K562 (cell line): ENCODE results near the gene LRRC71. TPM values are rescaled to one million over a fixed set of nuclear protein-coding genes. Genes with fewer than 3 reads are reported as not detected.

ENCODE experiments used
- MEIS2 ChIP-seq: fragments of 450-650 bp; IDR thresholded peaks from 2 replicates; pipeline ENCODE4 v1.6.1; 2014; ENCODE audit warnings: mild to moderate bottlenecking; ENCODE audit not compliant: partially characterized antibody
- PHB ChIP-seq: fragments of 250-450 bp; sonication (Bioruptor Pico); IDR thresholded peaks from 2 replicates; pipeline ENCODE4 v1.5.0; 2021
- PHTF2 ChIP-seq: fragments of 250-450 bp; sonication (Bioruptor Pico); IDR thresholded peaks from 2 replicates; pipeline ENCODE4 v1.5.0; 2021; ENCODE audit warnings: mild to moderate bottlenecking
- PML ChIP-seq: IDR thresholded peaks from 2 replicates; pipeline ENCODE4 v1.6.1; 2012; ENCODE audit warnings: low read length, inconsistent platforms
- RNF219 ChIP-seq: fragments of 250-450 bp; sonication (Bioruptor Pico); IDR thresholded peaks from 2 replicates; pipeline ENCODE4 v1.5.0; 2022; ENCODE audit warnings: mild to moderate bottlenecking
- TAL1 ChIP-seq: fragments of 450-650 bp; IDR thresholded peaks from 2 replicates; pipeline ENCODE4 v1.6.1; 2016; ENCODE audit warnings: mild to moderate bottlenecking
- U2AF2 ChIP-seq: fragments of 200-400 bp; formaldehyde crosslinking; optimal IDR thresholded peaks from 2 replicates; pipeline ENCODE3; 2017; ENCODE audit warnings: low read depth, mild to moderate bottlenecking, low read length
- ZNF316 ChIP-seq: fragments of 450-650 bp; IDR thresholded peaks from 2 replicates; pipeline ENCODE4 v1.6.1; 2016
- ZNF398 ChIP-seq: fragments of 250-450 bp; sonication (Bioruptor Pico); IDR thresholded peaks from 2 replicates; pipeline ENCODE4 v1.8.0; 2021; ENCODE audit warnings: moderate library complexity, mild to moderate bottlenecking, inconsistent platforms
- ZNF740 ChIP-seq, 3 experiments: fragments of 200-800 bp in 1 of 3; sonication (Bioruptor generic) in 1 of 3; sonication (generic) in 1 of 3; formaldehyde crosslinking in 1 of 3; IDR thresholded peaks; 2 replicates each; pipeline versions ENCODE4 v1.6.1 to v1.8.0; 2016 to 2022; ENCODE audit warnings: mild to moderate bottlenecking in 2 of 3, missing compliant biosample characterization in 2 of 3, missing genetic modification characterization in 2 of 3, missing genetic modification reagents in 1 of 3
- polyA plus RNA-seq, 8 experiments: library from polyadenylated mRNA; depleted of rRNA in 4 of 8; stranded (reverse) in 5 of 8; unstranded in 3 of 8; fragments of >200 nt; fragmentation: Nextera tagmentation in 2 of 8; fragmentation: Illumina TruSeq in 1 of 8; extraction: Ambion mirVana in 2 of 8; extraction: Trizol in 1 of 8; gene quantifications; 2 replicates each; pipeline versions ENCODE4 v1.2.1 to v1.2.3, GENCODE V29; 2011 to 2014; ENCODE audit warnings: inconsistent platforms in 1 of 8, missing spikeins in 1 of 8
- total RNA-seq, 7 experiments: library from RNA; depleted of rRNA in 6 of 7; stranded (reverse); fragments of >200 nt in 6 of 7; fragmentation: Illumina TruSeq in 2 of 7; extraction: Trizol in 2 of 7; gene quantifications; 2 replicates each; pipeline versions ENCODE4 v1.2.1 to v1.2.3, GENCODE V29; 2011 to 2021; ENCODE audit warnings: low replicate concordance in 1 of 7
- TF ChIP-seq, protein P1 (sequence below): fragments of 250-450 bp; sonication (Bioruptor Pico); IDR thresholded peaks from 2 replicates; pipeline ENCODE4 v1.4.0; 2020

The LRRC71 gene
- total and polyA plus RNA-seq, 9 of the 15 experiments (the other 6 are each of a cell fraction or from before 2014, with no cell fraction given): 0.06 to 1.2 (median 0.51) TPM; not detected in 1

- TF ChIP-seq PHTF2 (CRISPR knock-in tag) (no peak), U2AF2 (no peak), RNF219 (no peak), ZNF316 (no peak), MEIS2 (peak; percentile 31), ZNF740 (CRISPR knock-in tag; IDR thresholded peaks at IDR 0.05) (peak; percentile 81), ZNF740 (tag; IDR thresholded peaks at IDR 0.05) (no peak), TAL1 (no peak), PHB (CRISPR knock-in tag) (0 out of 2 replicates have a peak, but pooled peaks have one; percentile 37), PML (no peak), ZNF398 (CRISPR knock-in tag) (no peak)
- TF ChIP-seq, protein P1, sequence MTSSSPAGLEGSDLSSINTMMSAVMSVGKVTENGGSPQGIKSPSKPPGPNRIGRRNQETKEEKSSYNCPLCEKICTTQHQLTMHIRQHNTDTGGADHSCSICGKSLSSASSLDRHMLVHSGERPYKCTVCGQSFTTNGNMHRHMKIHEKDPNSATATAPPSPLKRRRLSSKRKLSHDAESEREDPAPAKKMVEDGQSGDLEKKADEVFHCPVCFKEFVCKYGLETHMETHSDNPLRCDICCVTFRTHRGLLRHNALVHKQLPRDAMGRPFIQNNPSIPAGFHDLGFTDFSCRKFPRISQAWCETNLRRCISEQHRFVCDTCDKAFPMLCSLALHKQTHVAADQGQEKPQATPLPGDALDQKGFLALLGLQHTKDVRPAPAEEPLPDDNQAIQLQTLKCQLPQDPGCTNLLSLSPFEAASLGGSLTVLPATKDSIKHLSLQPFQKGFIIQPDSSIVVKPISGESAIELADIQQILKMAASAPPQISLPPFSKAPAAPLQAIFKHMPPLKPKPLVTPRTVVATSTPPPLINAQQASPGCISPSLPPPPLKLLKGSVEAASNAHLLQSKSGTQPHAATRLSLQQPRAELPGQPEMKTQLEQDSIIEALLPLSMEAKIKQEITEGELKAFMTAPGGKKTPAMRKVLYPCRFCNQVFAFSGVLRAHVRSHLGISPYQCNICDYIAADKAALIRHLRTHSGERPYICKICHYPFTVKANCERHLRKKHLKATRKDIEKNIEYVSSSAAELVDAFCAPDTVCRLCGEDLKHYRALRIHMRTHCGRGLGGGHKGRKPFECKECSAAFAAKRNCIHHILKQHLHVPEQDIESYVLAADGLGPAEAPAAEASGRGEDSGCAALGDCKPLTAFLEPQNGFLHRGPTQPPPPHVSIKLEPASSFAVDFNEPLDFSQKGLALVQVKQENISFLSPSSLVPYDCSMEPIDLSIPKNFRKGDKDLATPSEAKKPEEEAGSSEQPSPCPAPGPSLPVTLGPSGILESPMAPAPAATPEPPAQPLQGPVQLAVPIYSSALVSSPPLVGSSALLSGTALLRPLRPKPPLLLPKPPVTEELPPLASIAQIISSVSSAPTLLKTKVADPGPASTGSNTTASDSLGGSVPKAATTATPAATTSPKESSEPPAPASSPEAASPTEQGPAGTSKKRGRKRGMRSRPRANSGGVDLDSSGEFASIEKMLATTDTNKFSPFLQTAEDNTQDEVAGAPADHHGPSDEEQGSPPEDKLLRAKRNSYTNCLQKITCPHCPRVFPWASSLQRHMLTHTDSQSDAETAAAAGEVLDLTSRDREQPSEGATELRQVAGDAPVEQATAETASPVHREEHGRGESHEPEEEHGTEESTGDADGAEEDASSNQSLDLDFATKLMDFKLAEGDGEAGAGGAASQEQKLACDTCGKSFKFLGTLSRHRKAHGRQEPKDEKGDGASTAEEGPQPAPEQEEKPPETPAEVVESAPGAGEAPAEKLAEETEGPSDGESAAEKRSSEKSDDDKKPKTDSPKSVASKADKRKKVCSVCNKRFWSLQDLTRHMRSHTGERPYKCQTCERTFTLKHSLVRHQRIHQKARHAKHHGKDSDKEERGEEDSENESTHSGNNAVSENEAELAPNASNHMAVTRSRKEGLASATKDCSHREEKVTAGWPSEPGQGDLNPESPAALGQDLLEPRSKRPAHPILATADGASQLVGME (CRISPR knock-in tag): 0 out of 2 replicates have a peak, but pooled peaks have one; percentile 52
These were observed 7.3 kb upstream of the LRRC71 start (continued) for GRCh38 chr1:156912861-156913808.
